ENCODE results near the gene MYOC.
"Not testable (repeated sequence)": the region's sequence is repeated elsewhere in the genome, so short reads cannot be mapped to it uniquely, and the experiment has no call there.

MYOC gene

GRCh38 chr1:171652234-171652822, at the start of gene MYOC:
TSS of gene MYOC (minus strand) at chr1:171652688. CDS start at chr1:171652611, 77 bp downstream.
- no peak within 1 kb of the TSS for H3K4me3 ChIP-seq (ENCODE audit: control insufficient read depth, low read depth, low read length)
- TF ChIP-seq CTCF (conservative IDR thresholded peaks at IDR 0.05; ENCODE audit: control insufficient read depth, insufficient read depth, low read depth, low read length), result no peak
- no peak for DNase-seq (ENCODE audit: low read depth)

- H3K4me3 ChIP-seq (ENCODE audit: control insufficient read depth, low read depth, low read length), result no peak overlapping the region
- no peak for DNase-seq (ENCODE audit: low read depth)
- TF ChIP-seq CTCF (conservative IDR thresholded peaks at IDR 0.05; ENCODE audit: control insufficient read depth, insufficient read depth, low read depth, low read length), result no peak
Measured at GRCh38 chr1:171699531-171699930, 47.0 kb upstream of the MYOC start.

- not testable (repeated sequence) for H3K4me3 ChIP-seq (ENCODE audit: control insufficient read depth, low read depth, low read length); DNase-seq (ENCODE audit: low read depth)
Measured at GRCh38 chr1:171695772-171696171, 43.3 kb upstream of the MYOC start.

- not testable (repeated sequence) for DNase-seq (ENCODE audit: low read depth)
Measured at GRCh38 chr1:171693541-171693940, 41.1 kb upstream of the MYOC start.

GRCh38 chr1:171683870-171684269, 31.4 kb upstream of the MYOC start:
- H3K4me3 ChIP-seq (ENCODE audit: control insufficient read depth, low read depth, low read length), result no peak overlapping the region
- no peak for TF ChIP-seq CTCF (conservative IDR thresholded peaks at IDR 0.05; ENCODE audit: control insufficient read depth, insufficient read depth, low read depth, low read length)
- no peak for DNase-seq (ENCODE audit: low read depth)

More at GRCh38 chr1:171693541-171693940, 41.1 kb upstream of the MYOC start:
- H3K4me3 ChIP-seq (ENCODE audit: control insufficient read depth, low read depth, low read length), result not testable (repeated sequence)

GRCh38 chr1:171680339-171680738, 27.9 kb upstream of the MYOC start:
- no peak overlapping the region for H3K4me3 ChIP-seq (ENCODE audit: control insufficient read depth, low read depth, low read length)
- no peak for TF ChIP-seq CTCF (conservative IDR thresholded peaks at IDR 0.05; ENCODE audit: control insufficient read depth, insufficient read depth, low read depth, low read length)
- no peak for DNase-seq (ENCODE audit: low read depth)

GRCh38 chr1:171676823-171677222, 24.3 kb upstream of the MYOC start:
- no peak for DNase-seq (ENCODE audit: low read depth)
- no peak for TF ChIP-seq CTCF (conservative IDR thresholded peaks at IDR 0.05; ENCODE audit: control insufficient read depth, insufficient read depth, low read depth, low read length)

More at GRCh38 chr1:171676823-171677222, 24.3 kb upstream of the MYOC start:
- no peak overlapping the region for H3K4me3 ChIP-seq (ENCODE audit: control insufficient read depth, low read depth, low read length)

Measured in fibroblast of mammary gland (primary cell).